ENCODE data around the gene PLK3. TPM values are rescaled to one million over a fixed set of nuclear protein-coding genes. Genes with fewer than 3 reads are reported as not detected.

PLK3 gene
- total RNA-seq, 1 donor from 2014 or later: 57.1 TPM

Other genes starting within 250 kb of the PLK3 start
- gene TMEM53, start 125.9 kb upstream of the PLK3 start, total RNA-seq: 6.6 and 7.6 TPM in 2 replicates
- gene ARMH1, start 125.7 kb upstream of the PLK3 start, total RNA-seq: 2.7 and 3.0 TPM in 2 replicates
- not detected in 2 replicates for gene RNU5D-1, start 69.2 kb upstream of the PLK3 start, total RNA-seq
- gene KIF2C, start 60.5 kb upstream of the PLK3 start, total RNA-seq: 7.5 and 7.7 TPM in 2 replicates
- gene RPS8, start 24.8 kb upstream of the PLK3 start, total RNA-seq: 1,690 and 1,756 TPM in 2 replicates
- gene BEST4, start 12.2 kb upstream of the PLK3 start, total RNA-seq: 0.18 and 0.48 TPM in 2 replicates
- 0.48 TPM in 1 of 2 replicates, not detected in the other for gene DYNLT4, start 7.0 kb downstream of the PLK3 start, total RNA-seq
- 39.1 and 51.2 TPM in 2 replicates for gene BTBD19, start 8.1 kb downstream of the PLK3 start, total RNA-seq
- 1.4 TPM in 2 replicates for gene PTCH2, start 42.9 kb downstream of the PLK3 start, total RNA-seq
- 29.8 and 30.2 TPM in 2 replicates for gene EIF2B3, start 186.2 kb downstream of the PLK3 start, total RNA-seq
- 48.1 and 49.4 TPM in 2 replicates for gene HECTD3, start 210.9 kb downstream of the PLK3 start, total RNA-seq
- 128 and 131 TPM in 2 replicates for gene UROD, start 211.9 kb downstream of the PLK3 start, total RNA-seq

All from osteocyte (in vitro differentiated cells).